Mammary epithelial cell (primary cell): ENCODE results near the gene RNU6-1.

Experiments used
- EZH2 ChIP-seq: IDR thresholded peaks from 2 replicates; pipeline ENCODE4 v1.6.1; 2012; ENCODE audit warnings: low read length, inconsistent platforms, borderline replicate concordance
- TF ChIP-seq, protein P1 (sequence below), 2 donors: IDR thresholded peaks in 1 of 2; conservative IDR thresholded peaks in 1 of 2; 2 replicates each; pipeline ENCODE4 v1.5.1; 2011 to 2012; ENCODE audit warnings: inconsistent platforms in 2 of 2, low read length in 2 of 2, mild to moderate bottlenecking in 2 of 2, control low read depth in 1 of 2, low read depth in 1 of 2; ENCODE audit not compliant: insufficient read depth in 1 of 2; ENCODE audit errors: extremely low read depth in 1 of 2

GRCh38 chr15:67885175-67885523 is 45.3 kb upstream of the RNU6-1 start:
- TF ChIP-seq, protein P1, sequence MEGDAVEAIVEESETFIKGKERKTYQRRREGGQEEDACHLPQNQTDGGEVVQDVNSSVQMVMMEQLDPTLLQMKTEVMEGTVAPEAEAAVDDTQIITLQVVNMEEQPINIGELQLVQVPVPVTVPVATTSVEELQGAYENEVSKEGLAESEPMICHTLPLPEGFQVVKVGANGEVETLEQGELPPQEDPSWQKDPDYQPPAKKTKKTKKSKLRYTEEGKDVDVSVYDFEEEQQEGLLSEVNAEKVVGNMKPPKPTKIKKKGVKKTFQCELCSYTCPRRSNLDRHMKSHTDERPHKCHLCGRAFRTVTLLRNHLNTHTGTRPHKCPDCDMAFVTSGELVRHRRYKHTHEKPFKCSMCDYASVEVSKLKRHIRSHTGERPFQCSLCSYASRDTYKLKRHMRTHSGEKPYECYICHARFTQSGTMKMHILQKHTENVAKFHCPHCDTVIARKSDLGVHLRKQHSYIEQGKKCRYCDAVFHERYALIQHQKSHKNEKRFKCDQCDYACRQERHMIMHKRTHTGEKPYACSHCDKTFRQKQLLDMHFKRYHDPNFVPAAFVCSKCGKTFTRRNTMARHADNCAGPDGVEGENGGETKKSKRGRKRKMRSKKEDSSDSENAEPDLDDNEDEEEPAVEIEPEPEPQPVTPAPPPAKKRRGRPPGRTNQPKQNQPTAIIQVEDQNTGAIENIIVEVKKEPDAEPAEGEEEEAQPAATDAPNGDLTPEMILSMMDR (conservative IDR thresholded peaks at IDR 0.05 in 1 of 2, IDR thresholded peaks at IDR 0.05 in 1 of 2; ENCODE audit: extremely low read depth in 1 of 2, insufficient read depth in 1 of 2, low read depth in 1 of 2, low read length in 2 of 2), result no peak
- no peak for TF ChIP-seq EZH2
